Activated naive CD8-positive, alpha-beta T cell treated with anti-CD3 and anti-CD28 coated beads for 36 hours (primary cell): ENCODE results near the gene ROR1. TPM values are rescaled to one million over a fixed set of nuclear protein-coding genes. Genes with fewer than 3 reads are reported as not detected.
"Not testable (repeated sequence)": the region's sequence is repeated elsewhere in the genome, so short reads cannot be mapped to it uniquely, and the experiment has no call there.

Source experiments
- DNase-seq: peaks from one replicate; pipeline ENCODE4 v3.0.0; 2021
- H3K27ac Mint-ChIP-seq: one replicate; pipeline ENCODE4 v1.8.0; 2022; ENCODE audit warnings: mild to moderate bottlenecking, moderate library complexity, mixed read lengths
- H3K27me3 Mint-ChIP-seq: one replicate; pipeline ENCODE4 v1.8.0; 2022; ENCODE audit warnings: mild to moderate bottlenecking, mixed read lengths
- H3K36me3 Mint-ChIP-seq: one replicate; pipeline ENCODE4 v1.8.0; 2021; ENCODE audit warnings: mild to moderate bottlenecking, mixed read lengths
- H3K4me1 Mint-ChIP-seq: one replicate; pipeline ENCODE4 v1.8.0; 2021; ENCODE audit warnings: mixed read lengths
- H3K4me3 Mint-ChIP-seq: one replicate; pipeline ENCODE4 v1.8.0; 2022; ENCODE audit warnings: mild to moderate bottlenecking, moderate library complexity, mixed read lengths
- H3K9me3 Mint-ChIP-seq: one replicate; pipeline ENCODE4 v1.8.0; 2022; ENCODE audit warnings: mixed read lengths
- total RNA-seq, 2 experiments: library from RNA; stranded (reverse); gene quantifications; one replicate each; pipeline ENCODE4 v1.2.3, GENCODE V29; 2021

ROR1 gene
- total RNA-seq, 2 experiments from 2014 or later = not detected

- H3K9me3 Mint-ChIP-seq = no peaks in the 10 kb centered on the region
- no peak overlapping the region for H3K4me3 Mint-ChIP-seq
- peaks cover 63% of the 10 kb centered on the region for H3K27me3 Mint-ChIP-seq
- H3K36me3 Mint-ChIP-seq = no peaks in the 10 kb centered on the region
- no peak for DNase-seq
- H3K4me1 Mint-ChIP-seq = peaks cover 10% of the 10 kb centered on the region
- H3K27ac Mint-ChIP-seq = no peak overlapping the region
Measured at GRCh38 chr1:63777965-63778880, 4.4 kb downstream of the ROR1 start.

GRCh38 chr1:63779338-63780211 is 5.8 kb downstream of the ROR1 start:
- Mint-ChIP-seq H3K4me3 (no peak overlapping the region), H3K4me1 (peaks cover 5% of the 10 kb centered on the region), H3K27ac (no peak overlapping the region), H3K27me3 (peaks cover 55% of the 10 kb centered on the region), H3K36me3 (no peaks in the 10 kb centered on the region), H3K9me3 (no peaks in the 10 kb centered on the region)
- no peak for DNase-seq

DNA sequence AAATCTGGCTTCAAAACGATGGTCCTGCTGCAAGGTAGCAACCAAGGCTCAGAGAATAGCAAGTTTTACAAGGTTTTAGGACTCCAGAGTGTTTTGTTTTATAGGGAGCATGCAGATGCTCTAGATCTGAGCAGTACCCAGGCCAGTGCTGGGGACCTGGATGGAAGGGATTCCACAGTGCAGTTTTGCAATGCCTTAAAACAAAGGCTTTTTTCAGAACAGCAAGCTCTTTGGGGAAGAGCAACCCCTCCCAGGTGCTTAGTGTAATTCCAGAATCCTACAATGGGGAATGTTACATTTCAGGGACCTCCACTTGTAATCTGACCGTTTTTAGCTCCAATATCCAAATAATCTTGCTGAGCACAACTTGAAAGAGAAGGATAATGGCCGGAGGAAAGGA is 6.7 kb downstream of the ROR1 start:
- Mint-ChIP-seq H3K27ac (no peak overlapping the region), H3K4me1 (no peaks in the 10 kb centered on the region), H3K9me3 (no peaks in the 10 kb centered on the region), H3K36me3 (no peaks in the 10 kb centered on the region), H3K4me3 (no peak overlapping the region), H3K27me3 (peaks cover 46% of the 10 kb centered on the region)
- no peak for DNase-seq

- H3K4me3 Mint-ChIP-seq = no peak overlapping the region
- H3K9me3 Mint-ChIP-seq = no peaks in the 10 kb centered on the region
- DNase-seq = no peak
- H3K36me3 Mint-ChIP-seq = no peaks in the 10 kb centered on the region
- peaks cover 21% of the 10 kb centered on the region for H3K27me3 Mint-ChIP-seq
- H3K4me1 Mint-ChIP-seq = no peaks in the 10 kb centered on the region
- H3K27ac Mint-ChIP-seq = no peak overlapping the region
Measured at GRCh38 chr1:63782982-63783381, 9.2 kb downstream of the ROR1 start.

DNA sequence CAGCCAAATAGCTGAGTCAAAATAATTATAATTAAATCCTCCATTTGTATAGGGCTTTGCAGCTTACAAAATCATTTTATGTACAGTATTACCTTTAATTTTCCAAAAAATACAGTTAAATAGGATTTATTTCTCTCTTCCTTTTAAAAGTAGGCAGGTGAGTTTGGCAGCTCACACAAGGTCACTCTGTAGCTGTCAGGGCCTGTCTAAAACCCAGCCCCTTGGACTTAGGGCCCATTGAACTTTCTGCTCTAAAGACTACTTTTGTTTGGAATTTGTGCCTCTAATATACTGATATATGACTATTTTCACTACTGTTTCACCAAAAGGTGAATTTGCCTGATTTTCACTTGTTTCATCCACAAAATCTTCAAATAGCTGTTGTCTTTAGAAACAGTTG is 10.3 kb downstream of the ROR1 start:
- no peaks in the 10 kb centered on the region for H3K4me1 Mint-ChIP-seq
- DNase-seq = no peak
- no peak overlapping the region for H3K27ac Mint-ChIP-seq
- peaks cover 16% of the 10 kb centered on the region for H3K27me3 Mint-ChIP-seq
- no peaks in the 10 kb centered on the region for H3K36me3 Mint-ChIP-seq
- no peaks in the 10 kb centered on the region for H3K9me3 Mint-ChIP-seq
- no peak overlapping the region for H3K4me3 Mint-ChIP-seq

GRCh38 chr1:63784489-63785390 is 10.9 kb downstream of the ROR1 start:
- Mint-ChIP-seq H3K4me1 (no peaks in the 10 kb centered on the region), H3K9me3 (no peaks in the 10 kb centered on the region), H3K4me3 (no peak overlapping the region), H3K27ac (no peak overlapping the region), H3K27me3 (peaks cover 11% of the 10 kb centered on the region), H3K36me3 (no peaks in the 10 kb centered on the region)
- no peak for DNase-seq

DNA sequence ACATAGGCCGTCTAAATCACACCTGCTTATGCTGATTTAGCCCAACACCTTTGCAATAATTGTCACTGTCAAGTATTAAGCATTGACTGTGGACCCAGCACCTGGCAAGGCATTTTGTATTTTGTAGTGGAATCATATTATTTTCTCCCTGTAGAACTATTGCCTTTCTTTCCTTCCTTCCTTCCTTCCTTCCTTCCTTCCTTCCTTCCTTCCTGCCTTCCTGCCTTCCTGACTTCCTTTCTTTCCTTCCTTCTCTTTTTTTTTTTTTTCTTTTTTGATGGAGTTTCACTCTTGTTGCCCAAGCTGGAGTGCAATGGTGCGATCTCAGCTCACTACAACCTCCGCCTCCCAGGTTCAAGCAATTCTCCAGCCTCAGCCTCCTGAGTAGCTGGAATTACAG is 13.5 kb downstream of the ROR1 start:
- not testable (repeated sequence) for H3K4me3 Mint-ChIP-seq, DNase-seq, H3K9me3 Mint-ChIP-seq, H3K27ac Mint-ChIP-seq, H3K27me3 Mint-ChIP-seq, H3K4me1 Mint-ChIP-seq, H3K36me3 Mint-ChIP-seq

GRCh38 chr1:63787875-63788274 is 14.1 kb downstream of the ROR1 start:
- H3K27me3 Mint-ChIP-seq = peaks cover 5% of the 10 kb centered on the region
- no peak overlapping the region for H3K4me3 Mint-ChIP-seq
- no peak overlapping the region for H3K27ac Mint-ChIP-seq
- no peaks in the 10 kb centered on the region for H3K9me3 Mint-ChIP-seq
- DNase-seq = no peak
- H3K36me3 Mint-ChIP-seq = no peaks in the 10 kb centered on the region
- no peaks in the 10 kb centered on the region for H3K4me1 Mint-ChIP-seq

GRCh38 chr1:63789856-63790605 is 16.2 kb downstream of the ROR1 start:
- Mint-ChIP-seq H3K4me1 (no peaks in the 10 kb centered on the region), H3K9me3 (no peaks in the 10 kb centered on the region), H3K27me3 (peaks cover 5% of the 10 kb centered on the region), H3K27ac (no peak overlapping the region), H3K36me3 (no peaks in the 10 kb centered on the region), H3K4me3 (no peak overlapping the region)
- DNase-seq = no peak

GRCh38 chr1:63790989-63791388 is 17.2 kb downstream of the ROR1 start:
- no peak overlapping the region for H3K4me3 Mint-ChIP-seq
- H3K9me3 Mint-ChIP-seq = no peaks in the 10 kb centered on the region
- peaks cover 5% of the 10 kb centered on the region for H3K27me3 Mint-ChIP-seq
- no peaks in the 10 kb centered on the region for H3K4me1 Mint-ChIP-seq
- no peak for DNase-seq
- H3K27ac Mint-ChIP-seq = no peak overlapping the region
- H3K36me3 Mint-ChIP-seq = no peaks in the 10 kb centered on the region

DNA sequence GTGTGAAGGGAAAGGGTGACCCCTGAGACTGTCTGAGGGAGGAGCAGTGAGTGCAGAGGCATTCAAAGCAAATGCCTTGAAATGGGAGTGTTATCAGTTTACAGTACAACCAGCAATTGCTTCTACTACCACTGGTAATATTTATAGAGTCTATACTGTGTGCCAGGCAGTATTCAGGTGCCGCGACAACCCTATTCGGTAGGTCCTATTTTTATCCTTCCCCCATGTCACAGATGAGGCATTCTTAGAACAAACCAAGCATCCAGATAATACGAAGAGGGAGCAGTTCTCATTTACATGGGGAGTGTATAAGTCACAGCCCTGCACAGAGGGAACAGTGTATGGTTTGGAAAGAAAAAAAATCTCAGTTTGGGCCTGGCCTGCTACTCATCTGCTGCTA is 18.3 kb downstream of the ROR1 start:
- DNase-seq = no peak
- Mint-ChIP-seq H3K27me3 (peaks cover 5% of the 10 kb centered on the region), H3K27ac (no peak overlapping the region), H3K4me3 (no peak overlapping the region), H3K9me3 (no peaks in the 10 kb centered on the region), H3K36me3 (no peaks in the 10 kb centered on the region), H3K4me1 (no peaks in the 10 kb centered on the region)

GRCh38 chr1:63793741-63794240 is 20.0 kb downstream of the ROR1 start:
- DNase-seq = no peak
- Mint-ChIP-seq H3K27ac (no peak overlapping the region), H3K4me1 (no peaks in the 10 kb centered on the region), H3K9me3 (no peaks in the 10 kb centered on the region), H3K27me3 (peaks cover 5% of the 10 kb centered on the region), H3K4me3 (no peak overlapping the region), H3K36me3 (no peaks in the 10 kb centered on the region)

GRCh38 chr1:63794354-63794753 is 20.5 kb downstream of the ROR1 start:
- Mint-ChIP-seq H3K36me3 (no peaks in the 10 kb centered on the region), H3K9me3 (no peaks in the 10 kb centered on the region), H3K27ac (no peak overlapping the region), H3K4me1 (no peaks in the 10 kb centered on the region), H3K4me3 (no peak overlapping the region), H3K27me3 (peaks cover 5% of the 10 kb centered on the region)
- DNase-seq = no peak

GRCh38 chr1:63794939-63795378 is 21.1 kb downstream of the ROR1 start:
- Mint-ChIP-seq H3K9me3 (no peaks in the 10 kb centered on the region), H3K27ac (no peak overlapping the region), H3K36me3 (no peaks in the 10 kb centered on the region), H3K27me3 (peaks cover 5% of the 10 kb centered on the region), H3K4me3 (no peak overlapping the region), H3K4me1 (no peaks in the 10 kb centered on the region)
- no peak for DNase-seq
